H1 (cell line): Measurements from ENCODE around the gene VWF. TPM values are rescaled to one million over a fixed set of nuclear protein-coding genes. Genes with fewer than 3 reads are reported as not detected.

ENCODE experiments used
- BCL11A ChIP-seq, 2 experiments: IDR thresholded peaks; one replicate each; pipeline ENCODE4 v1.6.1; 2011; ENCODE audit warnings: low read depth in 2 of 2, low read length in 2 of 2, mild to moderate bottlenecking in 2 of 2
- EZH2 ChIP-seq: fragments of 200-600 bp; sonication (generic); IDR thresholded peaks from 2 replicates; pipeline ENCODE4 v1.7.1; 2012; ENCODE audit warnings: low read depth, mild to moderate bottlenecking, moderate library complexity, low read length, inconsistent platforms; ENCODE audit not compliant: severe bottlenecking
- GTF2F1 ChIP-seq: IDR thresholded peaks from 2 replicates; pipeline ENCODE4 v1.6.1; 2012; ENCODE audit warnings: low read depth, low read length, improper control_type of control experiment, borderline replicate concordance
- POU5F1 ChIP-seq: IDR thresholded peaks from 2 replicates; pipeline ENCODE4 v1.6.1; 2011; ENCODE audit warnings: low read depth, mild to moderate bottlenecking, low read length, moderate library complexity
- SRF ChIP-seq: IDR thresholded peaks from 2 replicates; pipeline ENCODE4 v1.6.1; 2011; ENCODE audit warnings: mild to moderate bottlenecking, low read depth, low read length, moderate library complexity
- SUZ12 ChIP-seq: fragments of 200-600 bp; sonication (generic); IDR thresholded peaks from 2 replicates; pipeline ENCODE4 v1.6.1; 2012; ENCODE audit warnings: mild to moderate bottlenecking, inconsistent platforms, low read length, moderate library complexity, mixed read lengths
- TCF12 ChIP-seq: IDR thresholded peaks from 2 replicates; pipeline ENCODE4 v1.6.1; 2011; ENCODE audit warnings: low read depth, mild to moderate bottlenecking, low read length
- ZNF274 ChIP-seq: IDR thresholded peaks from 2 replicates; pipeline ENCODE4 v1.7.0; 2012; ENCODE audit warnings: low read length, borderline replicate concordance; ENCODE audit errors: extremely low read depth
- polyA plus RNA-seq, 7 experiments: library from polyadenylated mRNA; depleted of rRNA in 3 of 7; stranded (reverse) in 5 of 7; unstranded in 2 of 7; fragments of >200 nt in 5 of 7; fragments of 200-250 nt in 2 of 7; gene quantifications; 1 replicate in 5 of 7; 2 replicates in 1 of 7; 4 replicates in 1 of 7; pipeline versions ENCODE4 v1.2.1 to v1.2.3, GENCODE V29; 2011 to 2013; ENCODE audit warnings: missing spikeins in 2 of 7, mixed read lengths in 2 of 7
- total RNA-seq: library from RNA; stranded (reverse); fragmentation: NEBNext Ultra II Directional; extraction: Animal tissue kit (Norgen Biotek cat#: 25700); gene quantifications from 2 replicates; pipeline ENCODE4 v1.2.1, GENCODE V29; 2021

The VWF gene
- total and polyA plus RNA-seq, 2 of the 8 experiments (the other 6 are each of a cell fraction or from before 2014, with no cell fraction given) = 0.39 to 0.60 TPM

DNA sequence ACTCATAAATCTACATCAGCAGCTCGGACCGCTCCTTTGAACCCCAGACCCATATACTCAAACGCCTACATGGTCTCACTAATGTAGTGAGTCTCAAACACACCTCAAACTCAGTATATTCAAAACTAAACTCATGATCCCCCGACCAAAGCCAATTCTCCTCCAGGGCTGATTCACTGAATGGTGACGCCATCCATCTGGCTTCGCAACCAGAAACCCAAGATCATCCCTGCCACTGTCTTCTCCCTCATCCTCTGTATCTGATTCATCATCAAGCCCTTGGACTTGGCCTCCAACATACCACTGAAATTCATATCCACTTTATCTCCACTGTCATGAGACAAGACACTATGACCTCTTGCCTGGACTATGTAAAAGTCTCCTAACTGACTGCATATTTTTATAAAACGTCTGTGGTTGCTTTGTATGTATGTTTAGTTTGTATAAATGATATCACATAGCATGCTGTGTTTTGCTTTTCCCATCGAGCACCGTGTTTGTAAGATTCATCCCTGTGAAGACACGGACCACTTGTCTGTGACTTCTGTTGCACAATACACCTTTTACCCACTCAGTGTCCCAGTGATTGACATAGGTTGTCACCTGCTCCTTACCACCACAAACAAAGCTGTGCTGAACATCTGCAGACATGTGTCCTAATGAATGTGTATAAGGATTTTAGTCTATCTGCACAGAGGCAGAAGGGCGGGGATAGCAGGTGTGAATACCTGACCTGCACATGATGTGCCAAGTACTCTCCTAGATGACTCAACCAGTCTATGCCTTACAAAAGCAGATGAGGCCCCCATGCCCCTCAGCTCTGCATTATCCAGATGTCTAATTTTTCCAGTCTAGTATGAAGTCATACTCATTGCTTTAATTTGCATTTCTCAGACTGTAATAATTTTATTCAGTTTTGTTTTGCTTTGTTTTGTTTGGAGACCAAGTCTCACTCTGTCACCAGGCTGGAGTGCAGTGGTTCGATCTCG, 76.9 kb downstream of the VWF start (continued):
- TF ChIP-seq POU5F1 (no peak), BCL11A (IDR thresholded peaks at IDR 0.05; ENCODE audit: low read depth in 2 of 2, low read length in 2 of 2) (no peak), SRF (no peak), SUZ12 (no peak), EZH2 (no peak), TCF12 (no peak), ZNF274 (no peak), GTF2F1 (no peak)
